HepG2 (cell line): ENCODE results near the gene PPP2R5C. TPM values are rescaled to one million over a fixed set of nuclear protein-coding genes. Genes with fewer than 3 reads are reported as not detected.

Experiments used
- AGO2 ChIP-seq: fragments of 200-400 bp; formaldehyde crosslinking; optimal IDR thresholded peaks from 2 replicates; pipeline ENCODE3; 2017; ENCODE audit warnings: mild to moderate bottlenecking, low read depth, low read length, moderate library complexity
- AKAP8 ChIP-seq: sonication (generic); formaldehyde crosslinking; IDR thresholded peaks from 2 replicates; pipeline ENCODE4 v1.5.1; 2020; ENCODE audit warnings: mild to moderate bottlenecking, missing genetic modification reagents
- BRD4 ChIP-seq: sonication (generic); formaldehyde crosslinking; IDR thresholded peaks from 2 replicates; pipeline ENCODE4 v1.4.0; 2020; ENCODE audit warnings: missing genetic modification reagents
- CBX5 ChIP-seq: sonication (generic); formaldehyde crosslinking; IDR thresholded peaks from 2 replicates; pipeline ENCODE4 v1.4.0; 2020; ENCODE audit warnings: missing genetic modification reagents, borderline replicate concordance
- CENPBD1 ChIP-seq: sonication (generic); formaldehyde crosslinking; IDR thresholded peaks from 2 replicates; pipeline ENCODE4 v1.8.0; 2022; ENCODE audit warnings: missing genetic modification reagents, low read depth, mild to moderate bottlenecking, borderline replicate concordance
- FOXA3 ChIP-seq: IDR thresholded peaks from 2 replicates; pipeline ENCODE4 v1.6.1; 2016; ENCODE audit warnings: missing genetic modification reagents, missing compliant biosample characterization
- MAFK ChIP-seq, 2 experiments: IDR thresholded peaks in 1 of 2; conservative IDR thresholded peaks in 1 of 2; 2 replicates each; pipeline ENCODE4 v1.6.1; 2011; ENCODE audit warnings: improper control_type of control experiment in 2 of 2, low read length in 2 of 2
- MXI1 ChIP-seq: IDR thresholded peaks from 3 replicates; pipeline ENCODE4 v1.6.1; 2012; ENCODE audit warnings: low read depth, low read length, inconsistent platforms, borderline replicate concordance
- RBAK ChIP-seq: sonication (generic); formaldehyde crosslinking; IDR thresholded peaks from 2 replicates; pipeline ENCODE4 v1.5.1; 2020; ENCODE audit warnings: mild to moderate bottlenecking, missing genetic modification reagents
- SATB2 ChIP-seq: sonication (generic); formaldehyde crosslinking; IDR thresholded peaks from 2 replicates; pipeline ENCODE4 v1.5.0; 2020; ENCODE audit warnings: missing genetic modification reagents
- TRIM24 ChIP-seq: sonication (generic); formaldehyde crosslinking; IDR thresholded peaks from 2 replicates; pipeline ENCODE4 v1.8.0; 2022; ENCODE audit warnings: mild to moderate bottlenecking, missing genetic modification reagents
- ZIK1 ChIP-seq: sonication (generic); formaldehyde crosslinking; IDR thresholded peaks from 2 replicates; pipeline ENCODE4 v1.5.0; 2020; ENCODE audit warnings: mild to moderate bottlenecking, low read depth, missing genetic modification reagents, borderline replicate concordance
- ZNF18 ChIP-seq: sonication (generic); formaldehyde crosslinking; IDR thresholded peaks from 2 replicates; pipeline ENCODE4 v1.8.0; 2022; ENCODE audit warnings: mild to moderate bottlenecking, missing genetic modification reagents; ENCODE audit not compliant: insufficient replicate concordance
- ZNF256 ChIP-seq: sonication (generic); formaldehyde crosslinking; conservative IDR thresholded peaks from 2 replicates; pipeline ENCODE4 v1.4.0; 2020; ENCODE audit warnings: missing genetic modification reagents
- ZNF34 ChIP-seq: sonication (generic); formaldehyde crosslinking; IDR thresholded peaks from 2 replicates; pipeline ENCODE4 v1.4.0; 2020; ENCODE audit warnings: mild to moderate bottlenecking, missing genetic modification reagents, borderline replicate concordance
- ZNF407 ChIP-seq: sonication (generic); formaldehyde crosslinking; IDR thresholded peaks from one replicate; pipeline ENCODE4 v1.5.1; 2020; ENCODE audit warnings: mild to moderate bottlenecking, missing genetic modification reagents; ENCODE audit errors: not compliant biosample characterization
- ZNF557 ChIP-seq: sonication (generic); formaldehyde crosslinking; IDR thresholded peaks from 2 replicates; pipeline ENCODE4 v1.4.0; 2020; ENCODE audit warnings: missing genetic modification reagents
- ZNF652 ChIP-seq: IDR thresholded peaks from 2 replicates; pipeline ENCODE4 v1.6.1; 2016; ENCODE audit warnings: low read depth, borderline replicate concordance
- ZNF816 ChIP-seq: sonication (generic); formaldehyde crosslinking; IDR thresholded peaks from 2 replicates; pipeline ENCODE4 v1.8.0; 2022; ENCODE audit warnings: missing genetic modification reagents, mild to moderate bottlenecking, borderline replicate concordance
- ZNF878 ChIP-seq: sonication (generic); formaldehyde crosslinking; IDR thresholded peaks from 2 replicates; pipeline ENCODE4 v1.8.1; 2023; ENCODE audit warnings: mild to moderate bottlenecking, missing genetic modification reagents, moderate library complexity
- polyA plus RNA-seq, 8 experiments: library from polyadenylated mRNA; depleted of rRNA in 3 of 8; stranded (reverse) in 7 of 8; unstranded in 1 of 8; fragments of >200 nt; fragmentation: Illumina TruSeq in 4 of 8; extraction: Trizol in 4 of 8; gene quantifications; 2 replicates each; pipeline versions ENCODE4 v1.2.1 to v1.2.3, GENCODE V29; 2011 to 2016; ENCODE audit warnings: low read depth in 4 of 8, missing spikeins in 1 of 8, mixed read lengths in 1 of 8; ENCODE audit not compliant: insufficient read depth in 1 of 8
- total RNA-seq, 5 experiments: library from RNA; depleted of rRNA; stranded (reverse); fragments of >200 nt; fragmentation: Illumina TruSeq; extraction: Trizol; gene quantifications; 2 replicates each; pipeline ENCODE4 v1.2.3, GENCODE V29; 2016; ENCODE audit warnings: low read depth in 1 of 5

Gene PPP2R5C
- total and polyA plus RNA-seq, 2 of the 13 experiments (the other 11 are each of a cell fraction or from before 2014, with no cell fraction given), result 74.3 to 78.5 TPM

- TF ChIP-seq ZNF407 (peak; percentile 66), CBX5 (CRISPR knock-in tag) (no peak), CENPBD1 (no peak), FOXA3 (CRISPR knock-in tag) (0 out of 2 replicates have a peak, but pooled peaks have one; percentile 31), TRIM24 (CRISPR knock-in tag) (no peak), BRD4 (CRISPR knock-in tag) (no peak; the same call in 1 of the 2 replicates), ZNF34 (no peak), AKAP8 (CRISPR knock-in tag) (no peak), AGO2 (no peak), ZNF557 (CRISPR knock-in tag) (no peak), SATB2 (CRISPR knock-in tag) (no peak), ZNF652 (CRISPR knock-in tag) (no peak; the same call in 1 of the 2 replicates), MAFK (conservative IDR thresholded peaks at IDR 0.05 in 1 of 2, IDR thresholded peaks at IDR 0.05 in 1 of 2; ENCODE audit: low read length in 2 of 2) (no peak), ZNF878 (CRISPR knock-in tag) (no peak), ZNF816 (CRISPR knock-in tag) (no peak), MXI1 (peak; percentile 15; the same call in 1 of the 3 replicates), ZIK1 (CRISPR knock-in tag) (peak; percentile 47; the same call in 1 of the 2 replicates), ZNF256 (no peak), ZNF18 (CRISPR knock-in tag) (peak; percentile 70), RBAK (no peak)
These were observed 48.4 kb downstream of the PPP2R5C start (continued) for GRCh38 chr14:101809671-101810514.
